ENCODE measurements around the gene FRMD3.

GRCh38 chr9:83413367-83413766, 124.8 kb downstream of the FRMD3 start:
- TF ChIP-seq CTCF (IDR thresholded peaks at IDR 0.05) (no peak), POLR2A (IDR thresholded peaks at IDR 0.05) (no peak)

Data from thyroid gland (tissue), 4 donors.